Right lung (tissue), 5 donors: ENCODE measurements around the gene UBQLN2. TPM values are rescaled to one million over a fixed set of nuclear protein-coding genes. Genes with fewer than 3 reads are reported as not detected.

Source experiments
- DNase-seq, 2 donors: peaks; one replicate each; pipeline ENCODE4 v3.0.0-alpha.2; 2013
- polyA plus RNA-seq, 5 donors: library from polyadenylated mRNA; unstranded; fragments of 120-200 nt; gene quantifications; one replicate each; pipeline versions ENCODE4 v1.2.1 to v1.2.3, GENCODE V29; 2013; ENCODE audit warnings: inconsistent platforms in 1 of 5, low replicate concordance in 1 of 5; ENCODE audit not compliant: insufficient read length in 5 of 5, insufficient read depth in 1 of 5

The UBQLN2 gene
- polyA plus RNA-seq, 5 donors, result 36.4 to 44.3 (median 38.7) TPM

DNA sequence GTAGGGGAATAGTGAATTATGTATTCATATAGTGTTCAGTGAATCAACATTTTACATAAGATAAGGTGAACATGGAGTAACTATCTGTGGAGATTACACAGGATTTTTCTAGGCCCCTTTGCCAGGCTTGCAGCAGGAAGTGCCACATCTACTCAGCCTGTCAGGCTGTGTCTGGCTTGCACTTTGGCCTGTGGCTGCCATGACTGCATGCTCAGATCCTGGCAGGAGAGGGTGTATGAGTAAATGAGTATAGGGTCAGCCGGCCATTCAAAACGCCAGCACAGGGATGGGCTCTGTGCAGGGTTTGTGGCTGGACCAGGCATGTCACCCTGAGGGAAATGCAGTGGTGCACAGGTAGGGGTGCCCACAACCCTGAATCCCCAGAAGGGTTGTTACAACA, 51.9 kb downstream of the UBQLN2 start:
- no peak for DNase-seq

Other genes starting within 250 kb of the UBQLN2 start
- gene NBDY, start 165.6 kb downstream of the UBQLN2 start, polyA plus RNA-seq, result 10 to 100 TPM; 73.6 to 77.9 (median 77.2) TPM